ENCODE data around the gene CASR.

CASR gene

DNA sequence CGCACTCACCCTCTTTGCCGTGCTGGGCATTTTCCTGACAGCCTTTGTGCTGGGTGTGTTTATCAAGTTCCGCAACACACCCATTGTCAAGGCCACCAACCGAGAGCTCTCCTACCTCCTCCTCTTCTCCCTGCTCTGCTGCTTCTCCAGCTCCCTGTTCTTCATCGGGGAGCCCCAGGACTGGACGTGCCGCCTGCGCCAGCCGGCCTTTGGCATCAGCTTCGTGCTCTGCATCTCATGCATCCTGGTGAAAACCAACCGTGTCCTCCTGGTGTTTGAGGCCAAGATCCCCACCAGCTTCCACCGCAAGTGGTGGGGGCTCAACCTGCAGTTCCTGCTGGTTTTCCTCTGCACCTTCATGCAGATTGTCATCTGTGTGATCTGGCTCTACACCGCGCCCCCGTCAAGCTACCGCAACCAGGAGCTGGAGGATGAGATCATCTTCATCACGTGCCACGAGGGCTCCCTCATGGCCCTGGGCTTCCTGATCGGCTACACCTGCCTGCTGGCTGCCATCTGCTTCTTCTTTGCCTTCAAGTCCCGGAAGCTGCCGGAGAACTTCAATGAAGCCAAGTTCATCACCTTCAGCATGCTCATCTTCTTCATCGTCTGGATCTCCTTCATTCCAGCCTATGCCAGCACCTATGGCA lies 100.5 kb downstream of the CASR start:
- ATAC-seq (ENCODE audit: low read depth) (no peak), DNase-seq (ENCODE audit: low spot score) (no peak)
- no peaks in the 10 kb centered on the region for H3K36me3 ChIP-seq (ENCODE audit: low read depth)
- H3K27ac ChIP-seq (ENCODE audit: poor library complexity, severe bottlenecking), result no peak overlapping the region
- H3K4me1 ChIP-seq (ENCODE audit: insufficient read depth, poor library complexity, severe bottlenecking), result no peaks in the 10 kb centered on the region
- no peaks in the 10 kb centered on the region for H3K9me3 ChIP-seq (ENCODE audit: severe bottlenecking)
- TF ChIP-seq, protein P1, sequence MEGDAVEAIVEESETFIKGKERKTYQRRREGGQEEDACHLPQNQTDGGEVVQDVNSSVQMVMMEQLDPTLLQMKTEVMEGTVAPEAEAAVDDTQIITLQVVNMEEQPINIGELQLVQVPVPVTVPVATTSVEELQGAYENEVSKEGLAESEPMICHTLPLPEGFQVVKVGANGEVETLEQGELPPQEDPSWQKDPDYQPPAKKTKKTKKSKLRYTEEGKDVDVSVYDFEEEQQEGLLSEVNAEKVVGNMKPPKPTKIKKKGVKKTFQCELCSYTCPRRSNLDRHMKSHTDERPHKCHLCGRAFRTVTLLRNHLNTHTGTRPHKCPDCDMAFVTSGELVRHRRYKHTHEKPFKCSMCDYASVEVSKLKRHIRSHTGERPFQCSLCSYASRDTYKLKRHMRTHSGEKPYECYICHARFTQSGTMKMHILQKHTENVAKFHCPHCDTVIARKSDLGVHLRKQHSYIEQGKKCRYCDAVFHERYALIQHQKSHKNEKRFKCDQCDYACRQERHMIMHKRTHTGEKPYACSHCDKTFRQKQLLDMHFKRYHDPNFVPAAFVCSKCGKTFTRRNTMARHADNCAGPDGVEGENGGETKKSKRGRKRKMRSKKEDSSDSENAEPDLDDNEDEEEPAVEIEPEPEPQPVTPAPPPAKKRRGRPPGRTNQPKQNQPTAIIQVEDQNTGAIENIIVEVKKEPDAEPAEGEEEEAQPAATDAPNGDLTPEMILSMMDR (IDR thresholded peaks at IDR 0.05; ENCODE audit: poor library complexity, severe bottlenecking), result no peak
- no peaks in the 10 kb centered on the region for H3K27me3 ChIP-seq (ENCODE audit: insufficient read depth, poor library complexity, severe bottlenecking)
- no peak overlapping the region for H3K4me3 ChIP-seq (ENCODE audit: severe bottlenecking)

GRCh38 chr3:122284486-122284885 lies 101.0 kb downstream of the CASR start:
- H3K36me3 ChIP-seq (ENCODE audit: low read depth), result no peaks in the 10 kb centered on the region

GRCh38 chr3:122294359-122294758 lies 110.9 kb downstream of the CASR start:
- Histone ChIP-seq H3K36me3 (ENCODE audit: low read depth) (no peaks in the 10 kb centered on the region), H3K9me3 (ENCODE audit: severe bottlenecking) (no peaks in the 10 kb centered on the region), H3K27ac (ENCODE audit: poor library complexity, severe bottlenecking) (no peak overlapping the region), H3K4me1 (ENCODE audit: insufficient read depth, poor library complexity, severe bottlenecking) (no peaks in the 10 kb centered on the region), H3K4me3 (ENCODE audit: severe bottlenecking) (no peak overlapping the region), H3K27me3 (ENCODE audit: insufficient read depth, poor library complexity, severe bottlenecking) (no peaks in the 10 kb centered on the region)
- DNase-seq (ENCODE audit: low spot score) (no peak), ATAC-seq (ENCODE audit: low read depth) (no peak)
- TF ChIP-seq, protein P1 (IDR thresholded peaks at IDR 0.05; ENCODE audit: poor library complexity, severe bottlenecking), result no peak

More at GRCh38 chr3:122284486-122284885, 101.0 kb downstream of the CASR start:
- no peak overlapping the region for H3K4me3 ChIP-seq (ENCODE audit: severe bottlenecking)
- DNase-seq (ENCODE audit: low spot score) (no peak), ATAC-seq (ENCODE audit: low read depth) (no peak)
- no peaks in the 10 kb centered on the region for H3K9me3 ChIP-seq (ENCODE audit: severe bottlenecking)
- no peaks in the 10 kb centered on the region for H3K4me1 ChIP-seq (ENCODE audit: insufficient read depth, poor library complexity, severe bottlenecking)
- TF ChIP-seq, protein P1 (IDR thresholded peaks at IDR 0.05; ENCODE audit: poor library complexity, severe bottlenecking), result no peak
- no peaks in the 10 kb centered on the region for H3K27me3 ChIP-seq (ENCODE audit: insufficient read depth, poor library complexity, severe bottlenecking)
- no peak overlapping the region for H3K27ac ChIP-seq (ENCODE audit: poor library complexity, severe bottlenecking)

DNA sequence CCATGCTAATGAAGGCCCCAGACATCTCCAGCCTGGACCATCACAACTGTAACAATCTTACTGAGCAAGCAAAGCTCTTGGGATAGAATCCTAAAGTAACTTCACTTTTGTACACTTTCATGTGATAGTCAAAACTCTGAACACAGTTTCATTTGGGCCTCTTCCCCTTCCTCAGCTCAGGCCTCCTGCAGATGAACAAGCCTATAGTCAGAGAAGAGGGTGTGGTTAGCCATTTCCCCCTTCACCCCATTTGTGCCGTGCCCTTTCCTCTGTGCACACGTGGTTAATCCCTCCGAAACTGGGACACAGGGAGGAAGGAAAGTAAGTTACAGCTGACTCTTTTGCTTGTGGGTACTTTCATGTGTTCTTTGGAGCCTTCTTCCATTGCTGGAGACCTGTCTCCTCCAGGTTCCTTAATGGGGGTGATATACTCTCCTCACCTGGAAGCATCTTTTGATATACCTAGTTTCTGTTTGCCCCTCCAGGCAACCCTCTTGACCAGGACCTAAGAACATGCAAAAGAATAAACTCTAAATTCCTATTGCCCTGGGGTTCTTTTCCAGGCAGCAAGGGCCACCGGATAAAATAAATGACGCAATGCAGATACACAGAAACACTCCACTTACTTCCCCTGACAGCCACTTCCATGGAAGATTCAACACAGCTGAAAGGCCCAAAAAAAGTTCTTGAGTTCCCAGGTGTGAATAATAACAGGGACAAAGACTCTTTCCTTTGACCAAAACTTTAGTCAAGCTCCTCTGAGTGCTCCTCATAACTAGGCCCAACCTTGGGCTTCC lies 112.0 kb downstream of the CASR start:
- Histone ChIP-seq H3K27ac (ENCODE audit: poor library complexity, severe bottlenecking) (no peak overlapping the region), H3K36me3 (ENCODE audit: low read depth) (no peaks in the 10 kb centered on the region), H3K27me3 (ENCODE audit: insufficient read depth, poor library complexity, severe bottlenecking) (no peaks in the 10 kb centered on the region), H3K4me1 (ENCODE audit: insufficient read depth, poor library complexity, severe bottlenecking) (no peaks in the 10 kb centered on the region), H3K9me3 (ENCODE audit: severe bottlenecking) (no peaks in the 10 kb centered on the region), H3K4me3 (ENCODE audit: severe bottlenecking) (no peak overlapping the region)
- ATAC-seq (ENCODE audit: low read depth) (no peak), DNase-seq (ENCODE audit: low spot score) (no peak)
- TF ChIP-seq, protein P1 (IDR thresholded peaks at IDR 0.05; ENCODE audit: poor library complexity, severe bottlenecking), result no peak

- Histone ChIP-seq H3K36me3 (ENCODE audit: low read depth) (no peaks in the 10 kb centered on the region), H3K4me3 (ENCODE audit: severe bottlenecking) (no peak overlapping the region), H3K4me1 (ENCODE audit: insufficient read depth, poor library complexity, severe bottlenecking) (no peaks in the 10 kb centered on the region), H3K27ac (ENCODE audit: poor library complexity, severe bottlenecking) (no peak overlapping the region), H3K27me3 (ENCODE audit: insufficient read depth, poor library complexity, severe bottlenecking) (no peaks in the 10 kb centered on the region), H3K9me3 (ENCODE audit: severe bottlenecking) (no peaks in the 10 kb centered on the region)
- TF ChIP-seq, protein P1 (IDR thresholded peaks at IDR 0.05; ENCODE audit: poor library complexity, severe bottlenecking), result no peak
- DNase-seq (ENCODE audit: low spot score), result no peak
- no peak for ATAC-seq (ENCODE audit: low read depth)
These were observed 114.8 kb downstream of the CASR start for GRCh38 chr3:122298239-122298638.
